ENCODE measurements around the gene PURA. TPM values are rescaled to one million over a fixed set of nuclear protein-coding genes. Genes with fewer than 3 reads are reported as not detected.

Gene PURA
- total RNA-seq, 1 experiment from 2014 or later, result 3.6 TPM

- peaks cover 4 to 7% of the 10 kb centered on the region in 2 experiments for H3K4me1 Mint-ChIP-seq
- Histone ChIP-seq H2BK12ac (ENCODE audit: insufficient read length, low read depth, low read length) (no peak overlapping the region), H4K8ac (replicated peaks; ENCODE audit: insufficient read length, low read depth, low read length) (no peak overlapping the region), H3K27ac (ENCODE audit: insufficient read length, low read depth, low read length) (no peak overlapping the region), H3K4me1 (ENCODE audit: insufficient read depth, low read length) (no peaks in the 10 kb centered on the region), H3K4me2 (ENCODE audit: insufficient read depth, insufficient read length, low read length) (no peak overlapping the region), H3K79me1 (ENCODE audit: insufficient read depth, low read depth, low read length, poor library complexity, severe bottlenecking) (no peaks in the 10 kb centered on the region), H3K79me2 (ENCODE audit: insufficient read depth, low read length) (no peaks in the 10 kb centered on the region), H3K9me3 (ENCODE audit: control insufficient read depth, low read depth, low read length) (no peaks in the 10 kb centered on the region), H3K18ac (ENCODE audit: insufficient read length, low read depth, low read length) (no peak overlapping the region), H3T11ph (ENCODE audit: low read length) (no peak overlapping the region), H2AFZ (ENCODE audit: low read length) (no peak overlapping the region), H4K5ac (ENCODE audit: insufficient read length, low read depth, low read length) (no peak overlapping the region), H2AK5ac (ENCODE audit: insufficient read length, low read length) (no peak overlapping the region), H3K14ac (ENCODE audit: insufficient read depth, low read length) (no peak overlapping the region), H3K23me2 (ENCODE audit: insufficient read length, low read depth, low read length, poor library complexity, severe bottlenecking) (no peaks in the 10 kb centered on the region), H2BK5ac (ENCODE audit: insufficient read length, low read length) (no peak overlapping the region), H3K4ac (ENCODE audit: low read depth, low read length) (no peak overlapping the region), H2BK120ac (ENCODE audit: low read depth, low read length, poor library complexity, severe bottlenecking) (no peak overlapping the region), H2BK15ac (ENCODE audit: low read depth, low read length) (no peak overlapping the region), H4K20me1 (ENCODE audit: control insufficient read depth, insufficient read depth, insufficient read length) (no peaks in the 10 kb centered on the region), H3K56ac (ENCODE audit: insufficient read length, low read depth, low read length) (no peak overlapping the region), H3K23ac (ENCODE audit: insufficient read length, low read depth, low read length) (no peak overlapping the region), H3K9ac (ENCODE audit: extremely low read depth, insufficient read length, low read length) (no peak overlapping the region), H4K91ac (ENCODE audit: insufficient read length, low read depth, low read length) (no peak overlapping the region), H3K27me3 (ENCODE audit: insufficient read depth, low read length) (peaks cover 6% of the 10 kb centered on the region; the same call in 1 of the 2 replicates), H2BK20ac (ENCODE audit: low read depth, low read length, poor library complexity, severe bottlenecking) (no peak overlapping the region)
- TF ChIP-seq CTCF (conservative IDR thresholded peaks at IDR 0.05), result no peak
- H3K4me3 Mint-ChIP-seq, result no peak overlapping the region
- no peaks in the 10 kb centered on the region for H3K36me3 Mint-ChIP-seq (ENCODE audit: insufficient read depth in 1 of 3, low read depth in 3 of 3)
- H3K27ac Mint-ChIP-seq, result no peak overlapping the region
- no CpG with 5 or more reads among the region's 3 CpGs for WGBS (ENCODE audit: extremely low coverage, insufficient read length, low lambda C conversion rate)
- no peak for DNase-seq
- H3K27me3 Mint-ChIP-seq (ENCODE audit: low read depth), result peaks cover 30% of the 10 kb centered on the region
- H3K9me3 Mint-ChIP-seq, result no peaks in the 10 kb centered on the region
Observed at GRCh38 chr5:140140435-140140834, 26.5 kb downstream of the PURA start.
